Left hindlimb (tissue), 1 donor: ENCODE measurements around the gene LAMA3.

Experiments used
- DNase-seq: peaks from one replicate; pipeline ENCODE4 v3.0.0-alpha.2; 2018

Gene LAMA3

DNA sequence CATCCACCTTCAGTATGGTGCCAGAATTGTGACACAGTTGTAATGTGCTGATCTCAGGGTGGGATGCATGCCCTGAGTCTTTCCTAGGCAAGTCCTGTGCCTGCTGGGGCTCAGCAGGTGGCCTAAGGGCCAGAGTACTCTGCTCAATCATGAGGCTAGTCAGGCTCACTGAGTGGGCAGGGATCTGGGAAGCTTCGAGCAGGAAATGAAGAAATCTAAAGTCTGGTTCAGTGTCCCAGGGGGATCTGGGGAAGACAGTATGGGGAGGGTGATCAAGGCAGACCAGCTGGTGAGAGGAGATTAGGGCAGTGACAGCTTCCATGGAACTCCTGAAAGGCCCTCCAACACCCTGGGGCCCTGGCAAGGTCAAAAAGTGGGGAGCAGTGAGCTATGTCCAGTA, 17.7 kb upstream of the LAMA3 start:
- DNase-seq: no peak

DNA sequence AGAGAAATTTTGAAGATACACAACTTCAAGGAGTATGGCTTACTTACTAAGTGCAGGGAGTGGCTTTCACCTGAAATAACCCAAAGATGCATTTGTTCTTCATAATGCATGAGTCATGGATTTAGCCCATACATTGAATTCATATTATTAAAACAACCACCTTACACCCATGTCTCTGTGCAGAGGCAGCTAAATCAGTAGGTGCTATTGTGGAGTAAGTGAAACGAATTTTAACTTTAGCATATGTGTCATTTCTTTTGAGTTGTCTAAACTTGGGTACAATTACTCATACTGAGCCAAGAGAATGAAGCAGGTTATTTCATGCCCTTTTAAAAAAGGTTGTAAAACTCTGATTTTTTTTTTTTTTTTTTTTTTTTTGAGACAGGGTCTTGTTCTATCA, 15.5 kb upstream of the LAMA3 start:
- no peak for DNase-seq

DNA sequence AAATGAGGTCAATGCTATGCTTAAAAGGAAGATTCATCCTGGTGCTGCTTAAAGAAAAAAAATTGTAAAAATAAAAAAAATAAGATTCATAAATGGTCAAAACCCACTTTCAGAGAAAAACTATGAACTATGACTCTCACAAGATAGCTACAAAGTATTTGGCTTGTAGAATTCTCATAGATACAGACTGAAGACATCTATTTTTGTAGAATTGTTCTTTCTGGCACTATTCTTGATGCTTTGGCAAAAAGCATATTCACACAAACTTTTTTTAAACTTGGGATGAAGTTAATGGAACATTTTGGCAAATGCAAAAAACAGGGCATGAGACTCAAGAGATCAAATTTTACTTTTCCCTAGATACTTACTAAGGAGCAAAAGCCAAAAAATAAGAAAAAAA, 14.0 kb upstream of the LAMA3 start:
- DNase-seq: no peak

DNA sequence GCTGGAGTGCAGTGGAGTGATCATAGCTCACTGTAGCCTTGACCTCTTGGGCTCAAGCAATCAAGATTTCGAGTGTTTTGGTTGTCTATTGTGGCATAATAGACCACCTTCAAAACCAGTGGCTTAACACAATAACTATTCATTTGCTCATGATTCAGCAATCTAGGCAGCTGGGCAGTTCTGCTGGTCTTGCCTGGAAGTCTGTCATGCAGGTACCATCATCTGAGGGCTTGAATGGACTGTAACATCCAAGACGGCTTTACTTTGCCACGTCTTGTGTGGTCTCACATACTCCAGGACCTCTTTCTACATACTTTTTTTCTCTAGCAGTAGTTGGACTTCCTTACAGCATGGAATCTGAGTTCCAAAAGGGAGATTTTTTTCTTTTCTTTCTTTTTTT, 13.4 kb upstream of the LAMA3 start:
- no peak for DNase-seq

DNA sequence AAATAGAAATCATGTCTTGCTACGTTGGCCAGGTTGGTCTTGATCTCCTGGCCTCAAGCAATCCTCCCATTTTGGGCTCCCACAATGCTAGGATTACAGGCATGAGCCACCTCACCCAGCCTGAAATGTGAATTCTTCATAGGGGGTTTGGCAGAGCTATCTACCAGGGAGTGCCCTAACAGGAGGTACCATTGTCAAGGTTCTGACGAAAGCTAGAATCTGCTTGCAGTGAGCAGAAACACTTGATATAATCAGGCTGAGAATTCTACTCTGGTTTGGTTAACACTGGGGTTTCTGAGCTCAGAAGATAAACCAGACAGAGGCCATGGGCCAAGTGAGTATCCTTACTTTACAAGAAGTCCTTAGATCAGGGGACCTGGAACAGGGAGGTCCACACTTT, 7.2 kb upstream of the LAMA3 start:
- DNase-seq: no peak

DNA sequence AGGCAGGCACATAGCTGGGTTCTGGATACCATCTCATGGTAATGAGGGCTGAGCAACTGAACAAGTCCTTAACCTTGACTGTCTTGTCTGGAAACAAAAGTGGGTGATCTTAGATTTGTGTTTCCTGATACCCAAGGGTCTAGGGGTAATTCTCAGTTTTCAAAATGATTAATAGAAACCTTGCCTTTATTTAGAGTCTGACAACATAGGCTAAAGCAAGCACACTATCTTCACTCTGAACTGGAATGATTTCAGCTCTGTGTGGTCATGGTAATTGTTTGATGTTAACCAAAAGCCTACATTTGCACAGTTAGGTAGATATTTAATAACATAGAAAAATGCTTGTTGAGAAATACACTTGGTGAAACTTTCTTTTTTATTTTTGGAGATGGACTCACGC, 6.8 kb upstream of the LAMA3 start:
- DNase-seq: no peak

DNA sequence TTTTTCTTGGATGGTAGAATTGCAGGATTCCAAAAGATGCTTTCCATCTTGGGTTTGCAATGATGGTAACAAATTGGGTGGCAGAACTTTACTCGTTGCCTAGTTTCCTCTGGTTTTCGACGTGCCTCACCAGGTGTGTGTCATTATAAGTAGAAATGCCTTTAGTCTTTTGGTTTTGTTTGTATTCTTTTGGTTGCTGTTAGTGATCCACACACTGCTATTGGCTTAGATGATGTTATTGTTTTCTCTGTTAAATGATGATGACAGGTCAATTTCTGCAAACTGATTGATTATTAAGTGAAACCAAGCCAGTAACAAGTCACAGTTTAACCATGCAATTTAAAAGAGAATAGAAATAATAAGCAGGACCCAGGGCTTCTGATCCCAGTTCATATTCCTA, 6.1 kb upstream of the LAMA3 start:
- DNase-seq: no peak

DNA sequence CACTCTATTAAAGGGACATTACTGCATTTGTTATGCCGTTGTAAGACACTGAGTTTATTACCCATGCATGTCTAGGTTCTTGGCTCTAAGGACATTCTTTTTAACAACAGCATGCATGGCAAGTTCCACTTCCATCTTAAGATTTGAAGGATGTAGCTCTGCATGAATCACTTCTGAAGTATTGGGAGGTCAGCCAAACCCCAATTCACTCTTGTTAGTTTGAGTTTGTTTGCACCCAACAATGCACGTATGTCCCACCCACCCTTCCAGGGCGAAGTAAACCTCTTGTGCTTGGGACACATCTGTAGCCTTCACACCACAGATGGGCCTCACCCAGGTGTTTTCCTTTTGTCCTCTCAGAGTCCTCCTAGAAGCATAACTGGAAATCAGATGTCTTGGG, 5.6 kb upstream of the LAMA3 start:
- DNase-seq: no peak

DNA sequence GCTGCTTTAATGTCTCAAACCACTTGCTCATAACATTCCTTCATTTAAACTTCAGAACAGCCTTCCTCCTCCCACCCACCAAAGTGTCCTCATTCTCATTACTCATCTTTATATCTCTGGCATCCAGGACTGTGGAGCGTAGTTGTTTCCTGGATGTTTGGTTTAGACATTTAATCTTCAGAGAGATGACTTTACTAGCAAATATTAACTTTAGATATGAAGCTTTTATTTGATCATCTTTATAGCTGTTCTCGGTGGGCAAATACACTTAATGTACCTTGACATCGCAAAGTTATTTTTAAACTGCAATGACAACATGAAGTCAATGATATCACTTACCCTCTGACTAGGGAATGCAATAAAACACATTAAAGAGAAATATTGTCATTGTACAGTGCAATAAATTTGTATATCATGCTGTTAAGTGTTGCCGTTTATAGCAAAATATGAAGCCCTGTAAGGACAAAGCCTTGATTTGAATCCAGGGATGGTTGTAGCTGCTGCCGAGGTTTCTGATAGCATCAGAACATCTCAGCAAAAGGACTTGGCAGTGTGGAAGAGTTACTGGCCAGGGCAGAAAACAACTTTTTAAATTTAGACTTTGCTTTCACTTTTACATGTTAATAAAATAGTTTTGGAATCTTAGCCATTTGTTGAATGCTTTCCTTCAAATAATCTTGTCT, 4.6 kb upstream of the LAMA3 start:
- no peak for DNase-seq

DNA sequence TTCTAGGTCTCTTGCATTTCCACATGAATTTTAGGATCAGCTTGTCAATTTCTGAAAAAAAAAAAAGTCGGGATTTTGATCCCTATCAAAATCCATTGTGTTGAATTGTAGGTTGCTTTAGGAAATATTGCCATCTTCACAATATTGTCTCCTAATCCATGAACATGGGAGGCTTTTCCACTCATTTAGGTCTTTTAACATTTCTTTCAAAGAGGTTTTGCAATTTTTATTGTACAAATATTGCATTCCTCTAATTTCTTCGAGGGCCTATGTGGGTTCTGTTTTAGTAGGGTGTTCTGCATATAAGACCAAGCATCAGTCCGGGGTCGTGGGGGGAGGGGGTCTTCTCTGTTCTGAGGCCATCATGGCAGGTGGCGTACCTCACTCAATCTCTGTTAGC, 725 bp upstream of the LAMA3 start:
- no peak for DNase-seq

DNA sequence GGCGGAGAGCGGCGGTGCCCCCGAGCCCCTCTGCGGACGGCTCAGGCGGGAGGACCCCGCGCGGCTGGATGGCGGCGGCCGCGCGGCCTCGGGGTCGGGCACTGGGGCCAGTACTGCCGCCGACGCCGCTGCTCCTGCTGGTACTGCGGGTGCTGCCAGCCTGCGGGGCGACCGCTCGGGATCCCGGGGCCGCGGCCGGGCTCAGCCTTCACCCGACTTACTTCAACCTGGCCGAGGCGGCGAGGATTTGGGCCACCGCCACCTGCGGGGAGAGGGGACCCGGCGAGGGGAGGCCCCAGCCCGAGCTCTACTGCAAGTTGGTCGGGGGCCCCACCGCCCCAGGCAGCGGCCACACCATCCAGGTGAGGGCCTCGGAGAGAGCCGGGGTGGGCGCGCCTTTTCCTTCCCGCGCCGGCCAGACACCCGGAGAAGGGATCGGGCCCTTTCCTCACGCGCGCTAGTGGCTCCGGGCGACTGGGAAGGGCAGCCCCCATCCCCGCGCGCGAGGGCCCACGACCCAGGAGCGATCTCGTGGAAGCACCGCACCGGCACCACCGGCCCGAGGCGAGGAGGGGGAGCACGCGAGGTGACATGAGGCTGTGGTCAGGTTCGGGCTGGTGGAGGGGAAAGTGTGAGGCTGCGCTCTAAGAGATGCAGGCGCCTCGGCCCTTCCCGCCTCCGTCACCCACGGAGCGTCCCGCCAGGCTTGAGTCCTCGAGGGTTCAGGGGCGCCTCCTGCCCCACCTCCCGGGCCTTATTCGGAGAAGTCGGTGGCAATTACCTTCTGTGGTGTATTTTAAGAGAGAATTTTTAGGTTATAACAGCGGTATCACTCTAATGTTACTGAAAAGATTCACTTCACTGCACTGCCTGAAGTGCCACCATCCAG, 607 bp downstream of the LAMA3 start:
- no peak for DNase-seq

DNA sequence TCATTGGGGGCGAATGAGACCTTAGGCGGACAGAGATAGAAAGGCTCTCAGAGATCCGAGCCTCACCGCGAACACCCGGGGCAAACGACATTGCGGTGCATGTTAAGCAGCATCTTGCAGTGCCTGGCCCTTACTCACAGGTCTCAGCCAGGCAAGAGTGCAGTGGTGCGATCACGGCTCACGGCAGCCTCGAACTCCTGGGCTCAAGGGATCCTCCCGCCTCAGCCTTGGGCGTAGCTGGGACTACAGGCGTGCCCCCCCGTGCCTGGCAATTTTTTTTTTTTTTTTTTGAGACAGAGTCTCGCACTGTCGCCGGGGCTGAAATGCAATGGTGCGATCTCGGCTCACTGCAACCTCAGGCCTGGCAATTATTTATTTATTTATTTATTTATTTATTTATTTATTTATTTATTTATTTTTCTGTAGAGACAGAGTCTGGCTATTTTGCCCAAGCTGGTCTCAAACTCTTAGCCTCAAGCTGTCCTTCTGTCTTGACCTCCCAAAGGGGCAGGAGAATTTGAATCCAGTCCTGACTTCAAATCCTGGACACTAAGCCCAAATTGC, 1.3 kb downstream of the LAMA3 start:
- no peak for DNase-seq

DNA sequence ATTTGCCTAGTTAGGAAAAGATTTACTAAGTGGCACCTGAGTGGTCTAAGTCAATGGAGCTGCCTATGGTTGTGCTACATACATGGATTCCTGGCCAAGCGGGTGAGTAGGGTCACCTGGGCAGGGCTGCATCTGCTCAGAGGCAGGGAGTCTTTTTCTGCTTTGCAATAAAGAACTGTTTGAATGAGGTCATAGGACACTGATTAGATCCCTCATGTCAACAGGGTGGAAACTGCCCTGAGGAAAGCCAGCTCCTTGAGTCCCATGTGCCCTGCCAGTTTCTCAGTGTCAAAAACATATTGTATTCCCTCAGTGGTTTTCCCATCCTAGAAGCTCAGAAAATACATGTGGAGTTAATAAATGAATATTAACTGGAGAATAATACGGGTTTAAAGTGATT, 4.6 kb downstream of the LAMA3 start:
- DNase-seq: no peak

DNA sequence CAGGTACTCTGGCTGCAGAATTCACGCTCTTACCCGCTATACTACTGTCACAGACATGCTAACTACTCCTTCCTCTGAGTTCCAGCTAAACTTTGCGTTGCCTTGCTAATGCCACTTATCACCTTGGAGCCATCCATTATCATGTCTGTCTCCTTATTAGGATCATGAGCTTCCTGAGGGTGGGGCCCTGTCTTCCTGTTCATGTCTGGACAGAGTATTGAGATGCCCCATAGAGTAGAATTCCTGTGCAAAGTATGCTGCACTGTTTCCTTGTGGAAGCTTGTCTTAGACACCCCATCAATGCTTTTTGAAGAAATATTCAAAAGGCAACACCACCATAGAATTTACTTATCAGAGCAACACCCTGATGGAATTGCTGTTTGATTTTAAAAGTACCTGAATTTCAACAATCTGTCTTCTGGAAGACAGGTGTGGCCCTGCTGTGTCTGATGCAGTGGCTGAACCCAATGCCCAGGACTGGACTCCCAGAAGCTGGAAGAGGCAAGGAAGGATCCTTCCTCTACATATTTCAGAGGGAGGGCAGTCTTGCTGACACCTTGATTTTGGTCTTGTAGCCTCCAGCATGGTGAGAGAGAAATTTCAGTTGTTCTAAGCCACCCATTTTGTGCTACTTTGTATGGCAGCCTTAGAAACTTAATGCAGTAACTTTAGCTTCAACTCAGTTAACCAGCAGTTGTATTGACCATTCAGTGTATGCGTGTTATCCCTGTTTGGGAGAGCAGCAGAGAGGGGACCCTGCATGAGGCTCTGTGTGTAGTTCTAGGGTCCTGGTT, 5.6 kb downstream of the LAMA3 start:
- no peak for DNase-seq

DNA sequence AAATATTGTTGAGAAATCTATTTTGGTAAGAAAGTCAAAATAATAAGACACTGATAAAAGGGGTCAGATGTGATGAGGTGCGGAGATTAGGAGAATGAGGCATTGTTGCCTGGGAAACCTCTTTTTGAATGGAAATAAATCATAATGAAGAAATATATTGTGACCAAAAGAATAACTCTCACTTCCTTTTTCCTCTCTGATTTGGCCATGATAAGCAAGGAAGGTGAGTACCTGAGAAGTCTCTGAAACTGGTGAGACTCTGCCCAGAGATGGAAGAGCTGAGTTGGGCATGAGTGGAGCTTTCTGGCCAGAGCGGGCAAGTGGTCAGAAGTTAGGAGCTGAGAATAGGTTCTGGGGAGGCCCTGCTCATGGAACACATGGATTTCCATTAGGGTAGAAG, 11.8 kb downstream of the LAMA3 start:
- DNase-seq: no peak

DNA sequence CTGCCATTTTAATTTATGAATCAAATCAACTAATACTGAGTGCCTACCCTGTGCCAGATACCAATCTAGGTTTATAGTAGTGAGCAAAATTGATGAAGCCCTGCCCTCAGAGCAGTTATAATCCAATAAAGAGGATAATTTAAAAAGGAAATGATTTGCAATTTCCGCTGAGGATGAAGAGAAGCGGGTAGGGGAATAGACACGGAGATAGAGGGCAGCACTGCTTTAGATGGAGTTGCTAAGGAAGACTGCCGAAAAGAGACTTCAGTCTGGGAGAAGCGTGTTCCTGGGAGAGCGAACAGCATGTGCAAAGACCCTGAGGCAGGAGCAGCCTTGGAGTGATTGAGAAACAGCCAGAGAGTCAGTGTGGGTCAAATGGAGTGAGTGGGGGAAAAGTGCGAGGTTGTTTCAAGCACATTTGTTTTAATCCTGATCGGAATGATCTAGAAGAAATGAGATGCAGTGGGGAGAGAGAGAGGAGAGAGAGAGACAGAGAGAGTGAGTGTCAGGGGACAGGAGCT, 12.4 kb downstream of the LAMA3 start:
- no peak for DNase-seq

DNA sequence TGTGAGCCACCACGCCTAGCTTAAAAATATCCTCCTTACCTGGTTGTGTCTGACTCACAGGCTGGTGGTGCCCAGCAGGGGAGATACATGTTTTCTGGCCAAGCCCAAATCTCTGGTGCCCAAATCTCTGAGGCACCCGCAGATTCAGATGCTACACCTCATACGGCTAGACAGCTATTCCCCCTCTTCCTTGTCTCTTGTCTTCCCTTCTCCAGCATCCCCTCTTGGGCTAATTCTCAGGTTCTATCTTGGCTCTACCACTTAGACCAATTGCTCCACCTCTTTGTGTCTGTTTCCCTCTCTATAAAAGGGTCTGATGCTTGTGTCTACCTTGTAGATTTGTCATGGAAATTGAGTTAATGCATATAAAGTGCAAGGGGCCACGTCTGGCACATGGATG, 13.4 kb downstream of the LAMA3 start:
- DNase-seq: no peak

DNA sequence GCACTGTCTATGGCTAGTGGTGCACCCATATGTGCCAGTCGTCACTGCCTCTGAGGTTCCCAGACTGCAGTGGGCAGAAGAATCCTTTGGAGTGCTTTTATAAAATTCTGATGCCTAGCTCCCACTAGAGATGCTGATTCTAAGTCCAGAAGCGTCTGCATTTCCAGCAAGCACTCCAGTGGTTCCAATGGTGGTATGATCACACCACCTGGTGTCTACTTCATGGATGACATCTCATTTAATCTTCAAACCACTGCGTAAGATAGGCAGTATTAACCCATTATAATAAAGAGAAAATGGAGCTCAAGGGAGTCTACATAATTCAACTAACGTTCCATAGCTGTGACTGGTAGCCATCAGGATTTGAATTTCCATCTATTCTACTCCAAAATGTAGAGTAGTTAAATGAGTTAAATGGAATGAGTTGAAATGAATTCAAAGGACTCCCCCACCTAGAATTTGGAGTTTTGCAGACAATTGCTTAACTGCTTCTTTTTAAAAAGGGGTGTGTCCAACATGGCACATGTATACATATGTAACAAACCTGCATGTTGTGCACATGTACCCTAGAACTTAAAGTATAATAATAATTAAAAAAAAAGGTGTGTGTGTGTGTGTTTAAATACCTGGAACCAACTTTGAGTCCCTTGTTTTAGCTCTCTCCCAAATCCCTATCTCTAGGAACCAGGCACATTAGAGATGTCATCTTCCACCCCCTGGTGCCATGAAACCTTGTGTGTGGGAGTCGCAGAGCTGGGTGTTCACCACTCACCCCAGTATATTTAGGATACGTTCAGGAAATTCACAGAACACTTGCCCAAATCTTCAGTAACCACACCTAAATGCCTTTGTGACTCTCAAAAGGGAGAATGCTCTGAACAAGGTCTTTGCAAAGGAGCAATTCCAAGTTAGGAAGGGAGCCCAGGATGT, 14.1 kb downstream of the LAMA3 start:
- DNase-seq: no peak

DNA sequence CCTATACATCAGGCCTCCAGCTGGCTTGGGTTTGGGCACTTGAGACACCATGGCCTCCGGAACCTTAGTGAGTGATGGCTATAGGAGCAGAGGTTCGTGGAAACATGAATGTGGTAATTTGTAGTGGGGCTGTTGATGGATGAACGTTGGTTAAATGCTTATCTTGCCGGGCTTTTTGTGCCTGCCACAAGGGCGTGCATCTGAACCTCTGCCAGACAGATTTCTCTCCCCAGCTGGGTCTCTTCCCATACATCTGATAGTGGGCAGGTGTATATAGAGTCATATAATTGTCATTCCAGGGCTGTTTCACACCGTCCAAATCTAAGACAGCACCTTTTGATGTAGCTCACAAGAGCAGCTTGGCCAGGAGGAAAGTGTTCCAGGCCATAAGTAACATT, 14.7 kb downstream of the LAMA3 start:
- no peak for DNase-seq

DNA sequence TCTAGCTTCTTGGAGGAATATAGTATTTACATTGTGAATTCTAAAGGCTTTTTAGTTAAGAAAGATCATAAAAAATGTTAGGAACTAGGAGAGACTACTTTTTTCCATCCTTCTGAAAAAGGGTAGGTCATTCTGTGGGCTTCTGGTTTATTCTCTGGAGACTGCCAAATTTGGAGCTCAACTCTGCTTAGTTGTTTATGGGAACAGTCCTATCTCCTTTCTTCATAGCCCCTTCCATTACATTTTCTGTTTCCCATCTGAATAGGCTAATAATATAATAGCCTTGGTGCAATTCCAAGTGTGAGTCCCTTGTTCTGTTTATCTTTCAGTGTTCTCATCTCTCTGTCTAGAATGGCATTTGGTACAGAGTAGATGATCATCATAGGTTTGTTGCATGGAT, 15.6 kb downstream of the LAMA3 start:
- DNase-seq: no peak

DNA sequence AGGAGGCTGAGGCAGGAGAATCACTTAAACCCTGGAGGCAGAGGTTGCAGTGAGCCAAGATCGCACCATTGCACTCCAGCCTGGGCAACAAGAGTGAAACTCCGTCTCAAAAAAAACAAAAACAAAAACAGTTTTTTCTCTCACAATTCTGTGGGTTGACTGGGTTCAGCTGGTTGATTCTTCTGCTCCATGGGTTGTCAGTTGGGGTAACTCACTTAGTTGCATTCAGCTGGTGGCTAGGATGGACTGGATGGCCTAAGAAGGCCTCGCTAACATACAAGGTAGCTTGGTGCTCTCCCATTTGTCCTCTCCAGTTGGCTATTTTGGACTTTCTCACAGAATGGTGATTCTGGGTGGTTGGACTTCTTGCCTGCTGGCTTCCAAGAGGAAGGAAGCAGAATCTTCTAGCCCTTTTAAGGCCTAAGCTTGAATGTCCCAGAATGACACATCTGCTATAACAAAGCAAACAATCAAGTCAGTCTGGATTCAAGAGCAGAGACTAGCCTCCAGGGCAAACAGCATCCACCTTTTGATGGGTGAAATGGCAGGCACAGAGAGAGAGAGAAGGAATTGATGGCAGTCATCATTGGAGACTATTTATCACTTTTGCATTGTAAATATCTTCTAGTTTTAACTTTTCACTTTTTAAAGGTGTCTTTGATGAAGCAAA, 17.9 kb downstream of the LAMA3 start:
- DNase-seq: no peak
